ENCODE results near the gene ABCG8. TPM values are rescaled to one million over a fixed set of nuclear protein-coding genes. Genes with fewer than 3 reads are reported as not detected.

Gene ABCG8
- total and polyA plus RNA-seq, 2 donors (not counting 1 experiment from before 2014, with no cell fraction given), result not detected

- Histone ChIP-seq H4K20me1 (ENCODE audit: control insufficient read depth, insufficient read depth, low read length, poor library complexity, severe bottlenecking) (no peaks in the 10 kb centered on the region), H3K4me3 (ENCODE audit: control extremely low read depth in 1 of 5, extremely low read depth in 1 of 5, insufficient read depth in 1 of 5, low read depth in 2 of 5, low read length in 4 of 5) (no peak overlapping the region), H3K27ac (ENCODE audit: low read length in 2 of 2) (no peak overlapping the region), H3K36me3 (replicated peaks in 1 of 2; ENCODE audit: control extremely low read depth in 1 of 2, control insufficient read depth in 1 of 2, extremely low read depth in 1 of 2, insufficient read depth in 2 of 2, low read length in 1 of 2) (peaks cover 3 to 31% of the 10 kb centered on the region in 2 experiments), H3K79me2 (ENCODE audit: control insufficient read depth, insufficient read depth, low read length) (no peaks in the 10 kb centered on the region), H3K9ac (ENCODE audit: low read length) (no peak overlapping the region), H3K4me1 (ENCODE audit: control insufficient read depth in 2 of 2, insufficient read depth in 2 of 2, low read length in 2 of 2) (no peaks in the 10 kb centered on the region), H2AFZ (ENCODE audit: insufficient read depth, low read depth, low read length, poor library complexity, severe bottlenecking) (no peak overlapping the region), H3K9me3 (ENCODE audit: control extremely low read depth in 1 of 3, control insufficient read depth in 2 of 3, insufficient read depth in 1 of 3, low read length in 2 of 3) (no peaks in the 10 kb centered on the region), H3K4me2 (replicated peaks; ENCODE audit: low read depth, low read length, poor library complexity, severe bottlenecking) (no peak overlapping the region), H3K27me3 (replicated peaks in 1 of 4; ENCODE audit: control extremely low read depth in 1 of 4, control insufficient read depth in 3 of 4, insufficient read depth in 4 of 4, low read length in 3 of 4) (no peaks in the 10 kb centered on the region)
- no peak overlapping the region for H3K27ac Mint-ChIP-seq
- TF ChIP-seq CTCF (IDR thresholded peaks at IDR 0.05) (no peak), EZH2 (IDR thresholded peaks at IDR 0.05; ENCODE audit: borderline replicate concordance, insufficient read depth, low read depth, low read length, poor library complexity, severe bottlenecking) (no peak)
- no peaks in the 10 kb centered on the region for H3K9me3 Mint-ChIP-seq (ENCODE audit: insufficient read depth)
- CTCF ChIA-PET, result interaction anchor here (1.1 kb wide), 1 partner anchor 58 kb away, joined by 3 read pairs; no protein-coding TSS in a partner anchor
- intact Hi-C loops (cut with micrococcal nuclease), result no loop called here
- WGBS (ENCODE audit: insufficient coverage), result 100% methylated on average over 1 of the region's 5 CpGs
- DNase-seq (no peak), ATAC-seq (ENCODE audit: low read depth) (no peak)
- H3K27me3 Mint-ChIP-seq, result no peaks in the 10 kb centered on the region
- H3K4me1 Mint-ChIP-seq, result no peaks in the 10 kb centered on the region
- POLR2A ChIA-PET, result no interaction called here
- no peak overlapping the region for H3K4me3 Mint-ChIP-seq
Observed at GRCh38 chr2:43884689-43885088, 45.9 kb downstream of the ABCG8 start.

- ChIA-PET POLR2A (no interaction called here), CTCF (no interaction called here)
- Mint-ChIP-seq H3K4me3 (no peak overlapping the region), H3K27me3 (no peaks in the 10 kb centered on the region), H3K9me3 (ENCODE audit: insufficient read depth) (no peaks in the 10 kb centered on the region), H3K27ac (no peak overlapping the region), H3K4me1 (no peaks in the 10 kb centered on the region)
- no peak overlapping the region for H2AFZ ChIP-seq (ENCODE audit: insufficient read depth, low read depth, low read length, poor library complexity, severe bottlenecking)
- H3K9ac ChIP-seq (ENCODE audit: low read length), result no peak overlapping the region
- no peaks in the 10 kb centered on the region for H3K27me3 ChIP-seq (replicated peaks in 1 of 4; ENCODE audit: control extremely low read depth in 1 of 4, control insufficient read depth in 3 of 4, insufficient read depth in 4 of 4, low read length in 3 of 4)
- DNase-seq (no peak), ATAC-seq (ENCODE audit: low read depth) (no peak)
- TF ChIP-seq EZH2 (IDR thresholded peaks at IDR 0.05; ENCODE audit: borderline replicate concordance, insufficient read depth, low read depth, low read length, poor library complexity, severe bottlenecking) (no peak), CTCF (IDR thresholded peaks at IDR 0.05) (no peak)
- intact Hi-C loops (cut with micrococcal nuclease), result no loop called here
- H3K79me2 ChIP-seq (ENCODE audit: control insufficient read depth, insufficient read depth, low read length), result no peaks in the 10 kb centered on the region
- no peak overlapping the region for H3K27ac ChIP-seq (ENCODE audit: low read length in 2 of 2)
- no peaks in the 10 kb centered on the region for H3K9me3 ChIP-seq (ENCODE audit: control extremely low read depth in 1 of 3, control insufficient read depth in 2 of 3, insufficient read depth in 1 of 3, low read length in 2 of 3)
- no peak overlapping the region for H3K4me2 ChIP-seq (replicated peaks; ENCODE audit: low read depth, low read length, poor library complexity, severe bottlenecking)
- H3K4me1 ChIP-seq (ENCODE audit: control insufficient read depth in 2 of 2, insufficient read depth in 2 of 2, low read length in 2 of 2), result no peaks in the 10 kb centered on the region
- no peaks in the 10 kb centered on the region for H4K20me1 ChIP-seq (ENCODE audit: control insufficient read depth, insufficient read depth, low read length, poor library complexity, severe bottlenecking)
- H3K36me3 ChIP-seq (replicated peaks in 1 of 2; ENCODE audit: control extremely low read depth in 1 of 2, control insufficient read depth in 1 of 2, extremely low read depth in 1 of 2, insufficient read depth in 2 of 2, low read length in 1 of 2), result peaks cover 3 to 36% of the 10 kb centered on the region in 2 experiments
- 78% methylated on average over 4 of the region's 7 CpGs for WGBS (ENCODE audit: insufficient coverage)
- H3K4me3 ChIP-seq (ENCODE audit: control extremely low read depth in 1 of 5, extremely low read depth in 1 of 5, insufficient read depth in 1 of 5, low read depth in 2 of 5, low read length in 4 of 5), result no peak overlapping the region
Observed at GRCh38 chr2:43885132-43885632, 46.4 kb downstream of the ABCG8 start.

Data from B cell (primary cell).